Stomach smooth muscle (tissue), 2 donors: ENCODE measurements around the gene TSPAN17.

ENCODE experiments used
- H3K27ac ChIP-seq: one replicate; pipeline ENCODE4 v1.7.0; 2013; ENCODE audit warnings: mild to moderate bottlenecking, low read length, inconsistent platforms
- H3K27me3 ChIP-seq, 2 donors: one replicate each; pipeline ENCODE4 v1.7.0; 2013; ENCODE audit warnings: low read length in 2 of 2; ENCODE audit not compliant: insufficient read depth in 2 of 2, control insufficient read depth in 1 of 2
- H3K36me3 ChIP-seq, 2 donors: one replicate each; pipeline ENCODE4 v1.7.0; 2013; ENCODE audit warnings: low read length in 2 of 2; ENCODE audit not compliant: control insufficient read depth in 2 of 2, insufficient read depth in 2 of 2
- H3K4me1 ChIP-seq: one replicate; pipeline ENCODE4 v1.7.0; 2013; ENCODE audit warnings: low read length; ENCODE audit not compliant: control insufficient read depth, insufficient read depth
- H3K4me3 ChIP-seq, 2 donors: one replicate each; pipeline ENCODE4 v1.7.0; 2013; ENCODE audit warnings: low read length in 2 of 2
- H3K9ac ChIP-seq, 2 donors: one replicate each; pipeline ENCODE4 v1.7.0; 2013; ENCODE audit warnings: low read length in 2 of 2, mild to moderate bottlenecking in 1 of 2
- H3K9me3 ChIP-seq, 2 donors: one replicate each; pipeline ENCODE4 v1.7.0; 2013; ENCODE audit warnings: low read length in 2 of 2; ENCODE audit not compliant: control insufficient read depth in 2 of 2
- donor health status: healthy.
- donor health status: Pancreatic carcinoma.

TSPAN17 gene

DNA sequence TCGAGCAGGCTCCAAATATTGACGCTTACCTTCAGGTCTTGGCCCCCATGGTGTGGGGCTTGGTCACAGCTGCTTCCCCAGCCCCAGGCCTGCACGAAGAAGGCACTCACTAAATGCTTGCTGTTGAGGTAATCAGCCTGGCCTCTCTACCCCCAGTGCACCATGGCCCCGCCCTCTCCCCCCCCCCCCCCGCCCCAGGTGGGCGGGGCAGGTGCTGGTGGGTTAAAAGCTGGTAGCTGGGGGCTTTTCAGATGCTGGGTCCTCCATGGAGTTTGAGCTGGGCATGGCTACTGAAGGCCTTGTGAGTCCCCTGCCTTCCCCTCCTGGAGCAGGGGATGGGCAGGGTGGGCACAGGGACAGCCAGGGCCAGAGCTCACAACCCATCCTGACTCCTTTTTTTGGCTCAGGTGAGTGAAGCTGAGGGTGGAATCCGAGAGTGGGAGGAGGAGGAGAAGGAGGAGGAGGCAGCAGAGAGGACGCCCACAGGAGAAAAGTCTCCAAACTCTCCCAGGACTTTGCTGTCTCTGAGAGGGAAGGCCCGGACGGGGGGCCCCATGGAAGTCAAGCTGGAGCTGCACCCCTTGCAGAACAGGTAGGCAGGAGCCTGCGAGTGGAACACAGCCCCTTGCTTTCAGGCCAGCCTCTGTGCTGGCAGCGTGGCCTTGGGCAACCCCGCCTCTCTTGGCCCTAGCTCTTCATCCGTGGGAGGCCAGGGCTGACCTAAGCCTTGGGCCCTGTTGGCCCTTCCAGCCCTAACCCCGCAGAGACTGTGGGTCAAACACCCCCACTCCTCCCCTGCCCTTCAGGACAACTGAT, 4.4 kb upstream of the TSPAN17 start:
- no peak overlapping the region for H3K9ac ChIP-seq
- no peaks in the 10 kb centered on the region for H3K36me3 ChIP-seq
- H3K27me3 ChIP-seq = no peaks in the 10 kb centered on the region
- H3K4me1 ChIP-seq = peaks cover 10% of the 10 kb centered on the region
- no peak overlapping the region for H3K4me3 ChIP-seq
- H3K27ac ChIP-seq = no peak overlapping the region
- H3K9me3 ChIP-seq = no peaks in the 10 kb centered on the region

DNA sequence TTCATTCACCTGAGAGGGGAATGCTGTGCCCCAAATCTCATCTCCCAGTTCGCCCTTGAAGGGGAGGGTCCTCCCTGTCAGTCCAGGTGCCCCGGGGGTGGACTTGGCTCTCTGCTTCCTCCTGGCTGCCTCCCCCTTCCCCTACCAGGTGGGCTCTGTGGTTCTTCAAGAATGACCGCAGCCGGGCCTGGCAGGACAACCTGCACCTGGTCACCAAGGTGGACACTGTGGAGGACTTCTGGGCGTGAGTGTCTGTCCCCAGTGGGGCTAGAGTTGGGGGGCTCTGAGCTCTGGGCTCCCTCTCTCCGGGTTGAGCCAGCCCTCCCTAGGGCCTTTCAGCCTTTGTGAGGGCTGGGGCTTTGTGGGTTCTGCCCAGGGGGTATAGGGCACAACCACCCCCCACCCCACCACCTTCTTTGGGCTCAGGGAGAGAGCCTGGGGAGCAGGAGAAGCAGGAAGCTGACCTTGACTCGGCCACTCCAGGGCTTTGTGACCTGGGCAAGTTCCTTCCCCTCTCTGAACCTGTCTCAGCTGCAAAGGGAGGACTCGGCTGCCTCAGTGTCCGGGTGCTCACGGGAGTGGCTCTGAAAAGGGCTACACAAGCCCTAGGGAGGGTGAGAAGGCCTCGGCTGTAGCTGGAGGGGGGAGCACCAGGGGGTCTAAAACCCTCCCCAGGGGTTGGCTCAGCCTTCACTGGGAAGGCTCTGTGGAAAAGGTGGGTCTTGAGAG, 3.6 kb upstream of the TSPAN17 start:
- H3K9me3 ChIP-seq = no peaks in the 10 kb centered on the region
- H3K27ac ChIP-seq = no peak overlapping the region
- no peaks in the 10 kb centered on the region for H3K27me3 ChIP-seq
- no peak overlapping the region for H3K9ac ChIP-seq
- H3K4me1 ChIP-seq = peaks cover 18% of the 10 kb centered on the region
- H3K4me3 ChIP-seq = no peak overlapping the region
- H3K36me3 ChIP-seq = no peaks in the 10 kb centered on the region

DNA sequence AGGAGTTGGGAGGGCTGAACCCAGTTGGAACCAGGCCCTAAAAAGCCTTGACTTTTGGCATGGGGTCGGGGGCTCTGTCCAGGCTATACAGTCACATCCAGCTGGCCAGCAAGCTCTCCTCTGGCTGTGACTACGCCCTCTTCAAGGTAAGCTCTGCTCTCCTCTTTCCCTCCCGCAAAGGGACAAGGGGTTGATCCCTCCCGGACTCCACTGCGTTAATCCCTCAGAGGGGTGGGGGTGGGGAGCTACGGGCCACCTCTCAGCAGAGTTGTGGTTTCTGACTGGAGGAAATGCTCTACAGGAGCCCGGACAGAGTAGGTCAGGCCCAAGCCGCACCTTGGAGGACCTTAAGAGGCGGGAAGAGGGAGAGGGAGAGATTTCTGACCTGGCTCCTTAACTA, 3.0 kb upstream of the TSPAN17 start:
- H3K36me3 ChIP-seq = no peaks in the 10 kb centered on the region
- H3K4me1 ChIP-seq = peaks cover 23% of the 10 kb centered on the region
- H3K4me3 ChIP-seq = no peak overlapping the region
- H3K27ac ChIP-seq = no peak overlapping the region
- no peaks in the 10 kb centered on the region for H3K27me3 ChIP-seq
- no peak overlapping the region for H3K9ac ChIP-seq
- no peaks in the 10 kb centered on the region for H3K9me3 ChIP-seq

DNA sequence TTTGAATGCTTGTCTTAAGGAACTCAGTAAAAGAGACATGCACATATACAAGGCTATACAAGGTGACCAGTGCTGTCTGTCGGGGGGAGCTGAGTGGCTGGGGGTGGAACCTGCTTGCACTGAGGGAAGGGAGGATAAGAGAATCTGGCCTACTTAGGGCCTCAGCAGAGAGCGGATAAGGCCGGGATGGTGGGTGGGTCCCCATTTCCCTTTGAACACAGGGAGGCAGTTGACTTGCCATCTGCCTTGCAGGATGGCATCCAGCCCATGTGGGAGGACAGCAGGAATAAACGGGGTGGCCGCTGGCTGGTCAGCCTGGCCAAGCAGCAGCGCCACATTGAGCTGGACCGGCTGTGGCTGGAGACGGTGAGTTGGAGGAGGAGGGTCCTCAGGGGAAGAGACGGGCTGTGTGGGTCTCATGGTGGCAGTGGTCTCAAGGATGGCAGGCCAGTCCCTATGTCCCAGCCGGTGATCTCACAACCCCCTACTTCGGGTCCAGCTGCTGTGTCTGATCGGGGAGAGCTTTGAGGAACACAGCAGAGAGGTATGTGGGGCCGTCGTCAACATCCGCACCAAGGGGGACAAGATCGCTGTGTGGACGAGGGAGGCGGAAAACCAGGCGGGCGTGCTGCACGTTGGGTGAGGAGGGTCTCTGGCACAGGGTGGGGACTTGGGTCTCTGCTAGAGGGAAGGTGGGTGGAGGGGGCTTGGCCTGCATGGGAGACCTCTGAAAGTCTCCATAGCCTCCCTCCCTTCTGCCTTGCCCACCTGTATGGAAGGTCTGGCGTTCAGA, 2.2 kb upstream of the TSPAN17 start:
- Histone ChIP-seq H3K4me1 (peaks cover 19% of the 10 kb centered on the region), H3K9me3 (no peaks in the 10 kb centered on the region), H3K27me3 (no peaks in the 10 kb centered on the region), H3K9ac (no peak overlapping the region), H3K4me3 (no peak overlapping the region), H3K27ac (no peak overlapping the region), H3K36me3 (no peaks in the 10 kb centered on the region)

DNA sequence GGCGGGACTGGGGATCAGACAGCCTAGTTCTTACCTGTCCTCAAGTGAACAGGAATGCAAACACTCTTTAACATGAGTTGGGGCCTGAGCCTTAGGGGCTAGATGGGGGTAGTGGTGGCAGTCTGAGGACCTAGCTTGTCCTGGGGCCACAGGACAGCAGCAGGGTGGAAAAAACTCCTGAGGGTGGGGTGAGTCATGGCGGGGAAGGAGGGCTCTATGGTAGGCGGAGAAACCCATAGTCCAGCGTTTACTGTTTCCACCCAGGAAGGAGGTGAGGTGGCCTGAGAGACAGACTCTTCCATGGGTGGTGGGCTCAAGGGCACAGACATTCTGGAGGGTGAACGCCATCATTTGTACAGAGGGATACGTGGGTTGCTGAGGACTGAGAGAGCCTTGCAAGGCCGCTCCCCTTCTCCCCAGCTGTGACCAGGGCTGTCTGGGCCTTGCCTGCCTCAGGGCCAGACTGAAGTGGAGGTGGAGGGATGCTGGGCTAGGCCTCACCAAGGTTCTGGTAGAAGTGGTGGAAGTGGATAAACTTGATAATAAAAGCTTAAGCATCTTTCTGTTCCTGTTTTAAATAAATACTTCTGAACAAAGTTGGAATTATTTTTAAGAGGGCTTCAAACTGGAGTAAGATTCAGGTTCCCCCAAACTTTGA, 1.1 kb upstream of the TSPAN17 start:
- Histone ChIP-seq H3K4me1 (peaks cover 19% of the 10 kb centered on the region), H3K9me3 (no peaks in the 10 kb centered on the region), H3K27ac (peak overlapping the region; percentile 64), H3K36me3 (no peaks in the 10 kb centered on the region), H3K9ac (peak overlapping the region; percentile 76 to 84), H3K4me3 (peak overlapping the region in 1 of 2 donors; percentile 87), H3K27me3 (no peaks in the 10 kb centered on the region)

DNA sequence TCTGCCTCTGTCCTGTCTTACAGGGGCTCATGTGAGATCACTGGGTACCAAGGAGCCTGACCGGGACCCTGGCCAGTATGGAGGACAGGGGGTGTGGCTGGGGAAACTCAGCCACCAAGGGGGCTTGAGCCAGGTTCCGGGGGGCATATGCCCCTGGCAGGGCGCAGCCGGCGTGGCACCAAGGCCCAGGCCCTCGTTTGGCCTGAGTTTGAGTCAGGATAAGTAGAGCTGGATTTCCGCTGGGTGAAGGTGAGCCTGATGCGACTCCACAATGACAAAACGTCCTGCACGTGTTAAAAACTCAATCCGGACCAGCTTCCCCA, 616 bp upstream of the TSPAN17 start:
- H3K27me3 ChIP-seq = no peaks in the 10 kb centered on the region
- H3K36me3 ChIP-seq = no peaks in the 10 kb centered on the region
- H3K27ac ChIP-seq = peak overlapping the region; percentile 64
- H3K9me3 ChIP-seq = no peaks in the 10 kb centered on the region
- peak overlapping the region; percentile 76 to 84 for H3K9ac ChIP-seq
- H3K4me3 ChIP-seq = peak overlapping the region; percentile 75 to 87
- peaks cover 19% of the 10 kb centered on the region for H3K4me1 ChIP-seq

DNA sequence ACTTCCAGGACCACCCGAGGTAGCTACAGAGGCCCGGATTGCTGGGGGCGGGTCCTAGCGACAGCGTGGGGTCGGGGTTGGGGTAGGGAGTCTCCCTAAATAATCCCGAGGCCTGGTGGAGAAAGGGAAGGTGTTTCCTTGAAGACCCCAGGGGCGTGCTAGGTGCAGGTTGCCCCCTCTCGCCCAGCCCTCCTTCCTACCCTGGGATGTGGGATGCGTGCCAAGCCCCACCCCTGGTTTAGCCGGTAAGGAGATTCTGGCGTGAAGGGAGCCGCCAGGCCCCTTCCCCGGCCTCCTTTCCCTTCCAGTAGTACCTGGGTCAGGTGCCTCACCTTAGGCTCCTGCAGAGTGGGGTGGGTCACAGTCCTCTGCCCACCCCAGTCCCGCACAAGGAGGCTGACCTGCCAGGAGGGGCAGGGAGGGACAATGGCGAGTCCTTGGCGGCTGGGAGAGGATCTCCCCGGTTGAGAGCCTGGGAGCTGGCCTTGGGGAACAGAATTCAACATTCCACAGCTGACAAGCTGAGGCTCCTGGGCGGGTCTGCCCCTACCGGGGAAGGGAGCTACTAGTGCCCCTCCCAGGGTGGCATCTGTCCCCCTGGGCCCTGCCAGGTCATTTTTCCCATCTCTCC, 674 bp downstream of the TSPAN17 start:
- Histone ChIP-seq H3K27ac (peak overlapping the region; percentile 41), H3K9ac (peak overlapping the region; percentile 88 to 94), H3K4me1 (peaks cover 19% of the 10 kb centered on the region), H3K4me3 (peak overlapping the region; percentile 87 to 90), H3K9me3 (no peaks in the 10 kb centered on the region), H3K36me3 (peaks cover 4 to 5% of the 10 kb centered on the region in 2 donors), H3K27me3 (no peaks in the 10 kb centered on the region)

DNA sequence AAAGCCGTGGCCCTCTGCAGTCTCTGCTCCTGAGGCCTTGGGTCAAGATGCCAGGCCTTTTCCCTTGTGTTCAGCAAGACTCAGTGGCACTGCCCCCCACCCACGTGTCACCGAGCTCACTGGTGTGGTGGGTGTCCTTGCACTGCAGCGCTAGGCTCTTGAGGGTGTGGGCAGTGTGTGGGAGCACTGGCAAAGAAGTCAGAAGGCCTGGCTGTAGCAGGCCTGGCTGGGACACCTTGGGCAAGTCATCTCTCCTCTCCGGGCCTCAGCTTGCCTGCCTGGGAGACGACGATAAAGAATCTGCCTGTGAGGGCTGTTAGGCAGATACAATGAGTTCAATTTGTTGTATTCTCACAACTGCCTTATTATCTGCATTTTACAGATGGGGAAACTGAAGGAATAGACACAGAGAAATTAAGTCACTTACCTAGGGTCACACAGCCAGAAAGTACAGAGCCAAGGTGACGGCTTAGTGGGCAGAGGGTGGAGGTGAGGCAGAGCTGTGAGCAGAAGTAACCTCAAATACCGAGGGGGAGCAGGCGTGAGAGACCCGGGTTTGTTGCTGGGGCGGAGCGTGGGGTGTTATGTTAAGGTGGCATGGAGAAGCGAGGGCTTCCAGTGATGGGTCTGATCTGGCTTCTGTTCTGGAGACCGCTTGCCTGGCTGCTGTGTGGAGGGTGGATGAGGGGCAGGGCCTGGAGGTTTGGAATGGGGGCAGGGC, 1.4 kb downstream of the TSPAN17 start:
- Histone ChIP-seq H3K27ac (no peak overlapping the region), H3K36me3 (peaks cover 6 to 10% of the 10 kb centered on the region in 2 donors), H3K9ac (peak overlapping the region; percentile 88 to 94), H3K9me3 (no peaks in the 10 kb centered on the region), H3K4me3 (peak overlapping the region; percentile 87 to 90), H3K4me1 (peaks cover 19% of the 10 kb centered on the region), H3K27me3 (no peaks in the 10 kb centered on the region)

DNA sequence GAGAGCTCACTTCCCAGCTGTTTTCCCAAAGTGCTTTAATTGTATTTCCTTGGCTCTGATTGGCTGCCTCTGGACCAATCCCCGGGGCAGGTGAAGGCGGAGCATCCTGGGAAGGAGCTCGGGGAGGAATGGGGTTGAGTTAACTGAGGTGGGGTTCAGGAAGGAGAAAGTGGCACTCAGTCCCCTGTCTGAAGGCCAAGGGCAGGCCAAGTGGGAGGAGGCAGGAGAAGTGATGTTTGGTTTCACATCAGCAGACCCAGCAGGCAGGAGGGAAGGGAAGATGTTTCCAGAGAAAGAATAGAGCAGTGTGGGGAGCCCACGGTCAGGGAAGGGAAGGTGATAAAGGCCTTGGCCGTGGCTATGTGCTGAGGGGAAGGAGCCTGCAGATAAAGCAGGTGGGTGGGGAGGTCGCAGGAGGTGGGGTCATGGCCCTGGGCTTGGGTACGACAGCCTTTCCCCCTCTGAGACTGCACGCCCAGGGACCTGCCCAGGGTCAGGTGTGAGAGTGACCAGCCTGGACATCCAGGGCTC, 3.1 kb downstream of the TSPAN17 start:
- Histone ChIP-seq H3K9me3 (no peaks in the 10 kb centered on the region), H3K27me3 (no peaks in the 10 kb centered on the region), H3K9ac (no peak overlapping the region), H3K4me1 (peaks cover 19% of the 10 kb centered on the region), H3K36me3 (peaks cover 11 to 15% of the 10 kb centered on the region in 2 donors), H3K27ac (no peak overlapping the region), H3K4me3 (no peak overlapping the region)
